MM.1S (cell line): ENCODE results near the gene DENND2A.

Experiments
- DNase-seq: peaks from one replicate; pipeline ENCODE4 v3.0.0-alpha.2; 2015
- H2AFZ ChIP-seq: fragments of 300-600 bp; sonication (generic); 2 replicates; pipeline ENCODE4 v1.6.0; 2016; ENCODE audit warnings: antibody characterized with exemption, low read length
- H3F3A ChIP-seq: fragments of 300-600 bp; sonication (generic); 2 replicates; pipeline ENCODE4 v1.6.1; 2016; ENCODE audit warnings: mild to moderate bottlenecking, antibody characterized with exemption, low read length, moderate library complexity, mixed read lengths; ENCODE audit not compliant: insufficient read depth
- H3K27ac ChIP-seq: fragments of 300-600 bp; sonication (generic); 2 replicates; pipeline ENCODE4 v1.5.1; 2016; ENCODE audit warnings: mild to moderate bottlenecking, low read length
- H3K27me3 ChIP-seq: fragments of 300-600 bp; sonication (generic); replicated peaks from 2 replicates; pipeline ENCODE4 v1.6.0; 2016; ENCODE audit warnings: low read length; ENCODE audit not compliant: insufficient read depth
- H3K36me3 ChIP-seq: fragments of 300-600 bp; sonication (generic); replicated peaks from 2 replicates; pipeline ENCODE4 v1.6.1; 2016; ENCODE audit warnings: mild to moderate bottlenecking, low read length, mixed read lengths; ENCODE audit not compliant: insufficient read depth
- H3K4me1 ChIP-seq: fragments of 300-600 bp; sonication (generic); 2 replicates; pipeline ENCODE4 v1.6.1; 2016; ENCODE audit warnings: low read length, mixed read lengths
- H3K4me2 ChIP-seq: fragments of 300-600 bp; sonication (generic); 2 replicates; pipeline ENCODE4 v1.6.0; 2016; ENCODE audit warnings: low read depth, low read length
- H3K4me3 ChIP-seq: fragments of 300-600 bp; sonication (generic); 2 replicates; pipeline ENCODE4 v1.5.1; 2016; ENCODE audit warnings: low read length, mixed read lengths
- H3K79me2 ChIP-seq: fragments of 300-600 bp; sonication (generic); 2 replicates; pipeline ENCODE4 v1.6.1; 2016; ENCODE audit warnings: mixed run types, low read length, mixed read lengths
- H3K9ac ChIP-seq: fragments of 300-600 bp; sonication (generic); 2 replicates; pipeline ENCODE4 v1.6.1; 2016; ENCODE audit warnings: low read length, mixed read lengths
- H3K9me2 ChIP-seq: fragments of 300-600 bp; sonication (generic); replicated peaks from 2 replicates; pipeline ENCODE4 v1.6.1; 2016; ENCODE audit warnings: mild to moderate bottlenecking, low read length, mixed read lengths; ENCODE audit not compliant: insufficient read depth
- H3K9me3 ChIP-seq: fragments of 300-600 bp; sonication (generic); replicated peaks from 2 replicates; pipeline ENCODE4 v1.6.1; 2016; ENCODE audit warnings: mild to moderate bottlenecking, low read length, mixed read lengths; ENCODE audit not compliant: insufficient read depth
- H4K20me1 ChIP-seq: fragments of 300-600 bp; sonication (generic); 2 replicates; pipeline ENCODE4 v1.6.1; 2016; ENCODE audit warnings: mild to moderate bottlenecking, low read length, moderate library complexity, mixed read lengths; ENCODE audit not compliant: insufficient read depth
- CTCF ChIP-seq: fragments of 300-600 bp; sonication (generic); IDR thresholded peaks from 2 replicates; pipeline ENCODE4 v1.5.1; 2016; ENCODE audit warnings: antibody characterized with exemption, low read length, mixed read lengths
- EZH2 ChIP-seq: fragments of 300-600 bp; sonication (generic); optimal IDR thresholded peaks from 2 replicates; pipeline ENCODE3; 2017; ENCODE audit warnings: low read depth, mild to moderate bottlenecking, antibody characterized with exemption, low read length, mixed read lengths
- EZH2phosphoT487 ChIP-seq: fragments of 300-600 bp; sonication (generic); IDR thresholded peaks from 2 replicates; pipeline ENCODE4 v1.6.1; 2018; ENCODE audit warnings: antibody characterized with exemption, low read length

The DENND2A gene

GRCh38 chr7:140581411-140581810 lies 59.2 kb downstream of the DENND2A start:
- no peaks in the 10 kb centered on the region for H4K20me1 ChIP-seq
- no peak for DNase-seq
- H2AFZ ChIP-seq = no peak overlapping the region
- TF ChIP-seq CTCF (no peak), EZH2 (no peak), EZH2phosphoT487 (no peak)
- no peaks in the 10 kb centered on the region for H3K79me2 ChIP-seq
- H3K9me2 ChIP-seq = no peaks in the 10 kb centered on the region
- H3K9me3 ChIP-seq = no peaks in the 10 kb centered on the region
- H3K4me2 ChIP-seq = no peak overlapping the region
- no peaks in the 10 kb centered on the region for H3K4me1 ChIP-seq
- H3K4me3 ChIP-seq = no peak overlapping the region
- no peaks in the 10 kb centered on the region for H3F3A ChIP-seq
- H3K9ac ChIP-seq = no peak overlapping the region
- no peak overlapping the region for H3K27ac ChIP-seq
- H3K36me3 ChIP-seq = no peaks in the 10 kb centered on the region
- H3K27me3 ChIP-seq = no peaks in the 10 kb centered on the region

GRCh38 chr7:140577651-140578050 lies 63.0 kb downstream of the DENND2A start:
- no peaks in the 10 kb centered on the region for H3K9me3 ChIP-seq
- H3K27ac ChIP-seq = no peak overlapping the region
- DNase-seq = no peak
- H4K20me1 ChIP-seq = no peaks in the 10 kb centered on the region
- TF ChIP-seq CTCF = no peak
- no peak for TF ChIP-seq EZH2
- TF ChIP-seq EZH2phosphoT487 = no peak
- no peak overlapping the region for H3K4me2 ChIP-seq
- no peaks in the 10 kb centered on the region for H3K79me2 ChIP-seq
- no peaks in the 10 kb centered on the region for H3K36me3 ChIP-seq
- no peaks in the 10 kb centered on the region for H3F3A ChIP-seq
- no peaks in the 10 kb centered on the region for H3K27me3 ChIP-seq
- H3K9ac ChIP-seq = no peak overlapping the region
- H3K4me1 ChIP-seq = no peaks in the 10 kb centered on the region
- no peaks in the 10 kb centered on the region for H3K9me2 ChIP-seq
- H3K4me3 ChIP-seq = no peak overlapping the region
- H2AFZ ChIP-seq = no peak overlapping the region

- Histone ChIP-seq H3K9me3 (no peaks in the 10 kb centered on the region), H3F3A (no peaks in the 10 kb centered on the region), H3K4me1 (no peaks in the 10 kb centered on the region), H3K4me3 (no peak overlapping the region), H3K4me2 (no peak overlapping the region), H4K20me1 (no peaks in the 10 kb centered on the region), H3K27ac (no peak overlapping the region), H2AFZ (no peak overlapping the region), H3K27me3 (no peaks in the 10 kb centered on the region), H3K9me2 (no peaks in the 10 kb centered on the region), H3K9ac (no peak overlapping the region), H3K79me2 (no peaks in the 10 kb centered on the region), H3K36me3 (no peaks in the 10 kb centered on the region)
- no peak for DNase-seq
- TF ChIP-seq CTCF (no peak), EZH2 (no peak), EZH2phosphoT487 (no peak)
Measured at GRCh38 chr7:140576589-140576988, 64.0 kb downstream of the DENND2A start.
